ENCODE results near the gene SUPT16H.

- TF ChIP-seq CTCF (IDR thresholded peaks at IDR 0.05) (no peak), POLR2A (IDR thresholded peaks at IDR 0.05) (no peak)
Observed at GRCh38 chr14:21379338-21379737, 4.5 kb downstream of the SUPT16H start.

Measured in prostate gland (tissue), 2 donors.